ENCODE data around the gene CDH13. TPM values are rescaled to one million over a fixed set of nuclear protein-coding genes. Genes with fewer than 3 reads are reported as not detected.
A peak's percentile ranks its signal among the peaks of the same experiment; 100 is the strongest.

CDH13 gene
- total and polyA plus RNA-seq, 3 experiments from 2014 or later: not detected

- no peak for DNase-seq
- Mint-ChIP-seq H3K36me3 (no peaks in the 10 kb centered on the region), H3K27me3 (peaks cover 6 to 10% of the 10 kb centered on the region in 2 donors), H3K27ac (no peak overlapping the region), H3K4me3 (no peak overlapping the region), H3K4me1 (peaks cover 5 to 9% (median 6%) of the 10 kb centered on the region in 3 donors), H3K9me3 (peaks cover 0 to 2% (median 0%) of the 10 kb centered on the region in 5 donors)
- H3K27me3 ChIP-seq (ENCODE audit: insufficient read depth, low read length, poor library complexity, severe bottlenecking): no peaks in the 10 kb centered on the region
- ChIA-PET CTCF (no interaction called here), POLR2A (no interaction called here)
- H3K27ac ChIP-seq (ENCODE audit: low read depth, low read length): no peak overlapping the region
- no peak overlapping the region for H3K4me3 ChIP-seq (ENCODE audit: low read length)
- no peaks in the 10 kb centered on the region for H3K36me3 ChIP-seq (ENCODE audit: insufficient read depth, low read length)
- H3K4me1 ChIP-seq (ENCODE audit: insufficient read depth, low read length): no peaks in the 10 kb centered on the region
- H3K9me3 ChIP-seq (ENCODE audit: low read length): no peaks in the 10 kb centered on the region
Measured at GRCh38 chr16:82703871-82704768, 77.4 kb downstream of the CDH13 start.

GRCh38 chr16:82709987-82710386 is 83.2 kb downstream of the CDH13 start:
- peaks cover 0 to 4% (median 0%) of the 10 kb centered on the region in 5 donors for H3K9me3 Mint-ChIP-seq
- peaks cover 0 to 3% of the 10 kb centered on the region in 2 donors for H3K27me3 Mint-ChIP-seq
- no peaks in the 10 kb centered on the region for H3K36me3 ChIP-seq (ENCODE audit: insufficient read depth, low read length)
- H3K27ac ChIP-seq (ENCODE audit: low read depth, low read length): no peak overlapping the region
- CTCF ChIA-PET: no interaction called here
- no peaks in the 10 kb centered on the region for H3K36me3 Mint-ChIP-seq
- H3K27ac Mint-ChIP-seq: no peak overlapping the region
- no peak overlapping the region for H3K4me3 Mint-ChIP-seq
- no peak overlapping the region for H3K4me3 ChIP-seq (ENCODE audit: low read length)
- POLR2A ChIA-PET: no interaction called here
- H3K27me3 ChIP-seq (ENCODE audit: insufficient read depth, low read length, poor library complexity, severe bottlenecking): no peaks in the 10 kb centered on the region
- DNase-seq: no peak
- H3K4me1 ChIP-seq (ENCODE audit: insufficient read depth, low read length): no peaks in the 10 kb centered on the region
- no peaks in the 10 kb centered on the region for H3K4me1 Mint-ChIP-seq
- no peaks in the 10 kb centered on the region for H3K9me3 ChIP-seq (ENCODE audit: low read length)

GRCh38 chr16:82713778-82714177 is 87.0 kb downstream of the CDH13 start:
- peak overlapping the region in 1 of 8 donors; percentile 19 for H3K27ac Mint-ChIP-seq
- ChIA-PET POLR2A (no interaction called here), CTCF (no interaction called here)
- H3K4me3 Mint-ChIP-seq: no peak overlapping the region
- no peak overlapping the region for H3K27ac ChIP-seq (ENCODE audit: low read depth, low read length)
- H3K4me1 Mint-ChIP-seq: no peaks in the 10 kb centered on the region
- peaks cover 0 to 3% (median 0%) of the 10 kb centered on the region in 3 donors for H3K36me3 Mint-ChIP-seq
- peaks cover 0 to 4% (median 0%) of the 10 kb centered on the region in 5 donors for H3K9me3 Mint-ChIP-seq
- H3K27me3 Mint-ChIP-seq: peaks cover 0 to 2% of the 10 kb centered on the region in 2 donors
- no peaks in the 10 kb centered on the region for H3K36me3 ChIP-seq (ENCODE audit: insufficient read depth, low read length)
- no peaks in the 10 kb centered on the region for H3K27me3 ChIP-seq (ENCODE audit: insufficient read depth, low read length, poor library complexity, severe bottlenecking)
- H3K9me3 ChIP-seq (ENCODE audit: low read length): no peaks in the 10 kb centered on the region
- H3K4me1 ChIP-seq (ENCODE audit: insufficient read depth, low read length): no peaks in the 10 kb centered on the region
- no peak overlapping the region for H3K4me3 ChIP-seq (ENCODE audit: low read length)
- no peak for DNase-seq

GRCh38 chr16:82715160-82715559 is 88.4 kb downstream of the CDH13 start:
- CTCF ChIA-PET: no interaction called here
- H3K36me3 ChIP-seq (ENCODE audit: insufficient read depth, low read length): no peaks in the 10 kb centered on the region
- Mint-ChIP-seq H3K27ac (no peak overlapping the region), H3K9me3 (peaks cover 0 to 4% (median 0%) of the 10 kb centered on the region in 5 donors), H3K27me3 (peaks cover 0 to 2% of the 10 kb centered on the region in 2 donors), H3K4me3 (no peak overlapping the region), H3K36me3 (peaks cover 0 to 3% (median 0%) of the 10 kb centered on the region in 3 donors), H3K4me1 (no peaks in the 10 kb centered on the region)
- DNase-seq: no peak
- no peaks in the 10 kb centered on the region for H3K27me3 ChIP-seq (ENCODE audit: insufficient read depth, low read length, poor library complexity, severe bottlenecking)
- no peak overlapping the region for H3K27ac ChIP-seq (ENCODE audit: low read depth, low read length)
- POLR2A ChIA-PET: no interaction called here
- no peaks in the 10 kb centered on the region for H3K4me1 ChIP-seq (ENCODE audit: insufficient read depth, low read length)
- no peaks in the 10 kb centered on the region for H3K9me3 ChIP-seq (ENCODE audit: low read length)
- no peak overlapping the region for H3K4me3 ChIP-seq (ENCODE audit: low read length)

- no peaks in the 10 kb centered on the region for H3K36me3 ChIP-seq (ENCODE audit: insufficient read depth, low read length)
- ChIA-PET CTCF (no interaction called here), POLR2A (no interaction called here)
- no peak overlapping the region for H3K4me3 Mint-ChIP-seq
- peak overlapping the region in 1 of 8 donors; percentile 23 for H3K27ac Mint-ChIP-seq
- no peak overlapping the region for H3K4me3 ChIP-seq (ENCODE audit: low read length)
- no peaks in the 10 kb centered on the region for H3K4me1 ChIP-seq (ENCODE audit: insufficient read depth, low read length)
- H3K27me3 ChIP-seq (ENCODE audit: insufficient read depth, low read length, poor library complexity, severe bottlenecking): no peaks in the 10 kb centered on the region
- no peak overlapping the region for H3K27ac ChIP-seq (ENCODE audit: low read depth, low read length)
- H3K9me3 ChIP-seq (ENCODE audit: low read length): no peaks in the 10 kb centered on the region
- peaks cover 0 to 5% of the 10 kb centered on the region in 2 donors for H3K27me3 Mint-ChIP-seq
- H3K4me1 Mint-ChIP-seq: no peaks in the 10 kb centered on the region
- DNase-seq: no peak
- peaks cover 0 to 3% (median 0%) of the 10 kb centered on the region in 3 donors for H3K36me3 Mint-ChIP-seq
- peaks cover 0 to 3% (median 0%) of the 10 kb centered on the region in 5 donors for H3K9me3 Mint-ChIP-seq
Measured at GRCh38 chr16:82715833-82716232, 89.1 kb downstream of the CDH13 start.

- H3K27ac ChIP-seq (ENCODE audit: low read depth, low read length): no peak overlapping the region
- Mint-ChIP-seq H3K27ac (no peak overlapping the region), H3K4me1 (no peaks in the 10 kb centered on the region), H3K4me3 (no peak overlapping the region), H3K27me3 (peaks cover 0 to 5% of the 10 kb centered on the region in 2 donors), H3K9me3 (peaks cover 0 to 2% (median 0%) of the 10 kb centered on the region in 5 donors), H3K36me3 (peaks cover 0 to 3% (median 0%) of the 10 kb centered on the region in 3 donors)
- CTCF ChIA-PET: no interaction called here
- no peak overlapping the region for H3K4me3 ChIP-seq (ENCODE audit: low read length)
- H3K9me3 ChIP-seq (ENCODE audit: low read length): no peaks in the 10 kb centered on the region
- H3K27me3 ChIP-seq (ENCODE audit: insufficient read depth, low read length, poor library complexity, severe bottlenecking): no peaks in the 10 kb centered on the region
- H3K4me1 ChIP-seq (ENCODE audit: insufficient read depth, low read length): no peaks in the 10 kb centered on the region
- H3K36me3 ChIP-seq (ENCODE audit: insufficient read depth, low read length): no peaks in the 10 kb centered on the region
- DNase-seq: no peak
- POLR2A ChIA-PET: no interaction called here
Measured at GRCh38 chr16:82716361-82716855, 89.6 kb downstream of the CDH13 start.

- CTCF ChIA-PET: no interaction called here
Measured at GRCh38 chr16:82720414-82720813, 93.6 kb downstream of the CDH13 start.

GRCh38 chr16:82726306-82726705 is 99.5 kb downstream of the CDH13 start:
- no peak for DNase-seq
- H3K36me3 ChIP-seq (ENCODE audit: insufficient read depth, low read length): no peaks in the 10 kb centered on the region
- H3K4me3 Mint-ChIP-seq: no peak overlapping the region
- no peaks in the 10 kb centered on the region for H3K9me3 ChIP-seq (ENCODE audit: low read length)
- no peaks in the 10 kb centered on the region for H3K4me1 Mint-ChIP-seq
- H3K27me3 Mint-ChIP-seq: no peaks in the 10 kb centered on the region
- no peaks in the 10 kb centered on the region for H3K36me3 Mint-ChIP-seq
- no peaks in the 10 kb centered on the region for H3K4me1 ChIP-seq (ENCODE audit: insufficient read depth, low read length)
- H3K9me3 Mint-ChIP-seq: peaks cover 0 to 12% (median 0%) of the 10 kb centered on the region in 5 donors
- H3K27me3 ChIP-seq (ENCODE audit: insufficient read depth, low read length, poor library complexity, severe bottlenecking): no peaks in the 10 kb centered on the region
- H3K4me3 ChIP-seq (ENCODE audit: low read length): no peak overlapping the region
- H3K27ac Mint-ChIP-seq: no peak overlapping the region
- H3K27ac ChIP-seq (ENCODE audit: low read depth, low read length): no peak overlapping the region
- POLR2A ChIA-PET: no interaction called here
- CTCF ChIA-PET: interaction anchor here (0.9 kb wide), 1 partner anchor 83 kb away, joined by 3 read pairs; no protein-coding TSS in a partner anchor

More at GRCh38 chr16:82720414-82720813, 93.6 kb downstream of the CDH13 start:
- Histone ChIP-seq H3K36me3 (ENCODE audit: insufficient read depth, low read length) (no peaks in the 10 kb centered on the region), H3K4me3 (ENCODE audit: low read length) (no peak overlapping the region), H3K9me3 (ENCODE audit: low read length) (no peaks in the 10 kb centered on the region), H3K27me3 (ENCODE audit: insufficient read depth, low read length, poor library complexity, severe bottlenecking) (no peaks in the 10 kb centered on the region), H3K4me1 (ENCODE audit: insufficient read depth, low read length) (no peaks in the 10 kb centered on the region), H3K27ac (ENCODE audit: low read depth, low read length) (no peak overlapping the region)
- Mint-ChIP-seq H3K36me3 (peaks cover 0 to 3% (median 0%) of the 10 kb centered on the region in 3 donors), H3K4me1 (no peaks in the 10 kb centered on the region), H3K27me3 (peaks cover 0 to 5% of the 10 kb centered on the region in 2 donors), H3K27ac (no peak overlapping the region), H3K9me3 (peaks cover 0 to 3% (median 0%) of the 10 kb centered on the region in 5 donors), H3K4me3 (no peak overlapping the region)
- DNase-seq: no peak
- POLR2A ChIA-PET: no interaction called here
